Fibroblast of lung (primary cell): Measurements from ENCODE around the gene RAB36. TPM values are rescaled to one million over a fixed set of nuclear protein-coding genes. Genes with fewer than 3 reads are reported as not detected.

ENCODE experiments used
- DNase-seq, 2 donors: peaks; one replicate each; pipeline versions ENCODE4 v3.0.0 to v3.0.0-alpha.2; 2010; ENCODE audit warnings: low read depth in 2 of 2
- H2AFZ ChIP-seq: 2 replicates; pipeline ENCODE4 v1.5.1; 2012; ENCODE audit warnings: low read length, control low read depth, inconsistent platforms
- H3K27ac ChIP-seq: 2 replicates; pipeline ENCODE4 v1.5.1; 2011; ENCODE audit warnings: low read length, control low read depth; ENCODE audit not compliant: insufficient read depth
- H3K27me3 ChIP-seq: 2 replicates; pipeline ENCODE4 v1.5.1; 2011; ENCODE audit warnings: mild to moderate bottlenecking, low read length; ENCODE audit not compliant: control insufficient read depth, insufficient read depth
- H3K36me3 ChIP-seq: 2 replicates; pipeline ENCODE4 v1.5.1; 2011; ENCODE audit warnings: low read length; ENCODE audit not compliant: control insufficient read depth, insufficient read depth
- H3K4me1 ChIP-seq: 2 replicates; pipeline ENCODE4 v1.5.1; 2011; ENCODE audit warnings: low read length; ENCODE audit not compliant: control insufficient read depth, insufficient read depth; ENCODE audit errors: extremely low read depth
- H3K4me2 ChIP-seq: 2 replicates; pipeline ENCODE4 v1.5.1; 2011; ENCODE audit warnings: low read length, control low read depth; ENCODE audit not compliant: insufficient read depth; ENCODE audit errors: extremely low read depth
- H3K4me3 ChIP-seq, 4 experiments: fragments of 200-600 bp in 1 of 4; sonication (generic) in 1 of 4; replicated peaks in 1 of 4; 2 replicates each; pipeline ENCODE4 v1.5.1; 2011 to 2016; ENCODE audit warnings: low read length in 4 of 4, low read depth in 3 of 4, mild to moderate bottlenecking in 3 of 4, control low read depth in 2 of 4, inconsistent platforms in 1 of 4, mixed read lengths in 1 of 4; ENCODE audit not compliant: insufficient read depth in 1 of 4; ENCODE audit errors: control extremely low read depth in 1 of 4
- H3K79me2 ChIP-seq: 2 replicates; pipeline ENCODE4 v1.5.1; 2012; ENCODE audit warnings: mild to moderate bottlenecking, low read length, inconsistent platforms; ENCODE audit not compliant: control insufficient read depth, insufficient read depth
- H3K9ac ChIP-seq: 2 replicates; pipeline ENCODE4 v1.5.1; 2011; ENCODE audit warnings: mild to moderate bottlenecking, low read length, control low read depth; ENCODE audit not compliant: insufficient read depth
- H3K9me3 ChIP-seq: 2 replicates; pipeline ENCODE4 v1.5.1; 2012; ENCODE audit warnings: low read depth, low read length; ENCODE audit not compliant: control insufficient read depth, insufficient read depth
- H4K20me1 ChIP-seq: 2 replicates; pipeline ENCODE4 v1.5.1; 2011; ENCODE audit warnings: low read length; ENCODE audit not compliant: control insufficient read depth, insufficient read depth; ENCODE audit errors: extremely low read depth
- EZH2 ChIP-seq: IDR thresholded peaks from 2 replicates; pipeline ENCODE4 v1.5.1; 2012; ENCODE audit warnings: low read length, control low read depth, mild to moderate bottlenecking; ENCODE audit errors: missing control alignments
- polyA plus RNA-seq, 2 donors: library from polyadenylated mRNA; depleted of rRNA in 1 of 2; stranded (reverse) in 1 of 2; unstranded in 1 of 2; fragments of >200 nt; gene quantifications; 2 replicates each; pipeline ENCODE4 v1.2.1, GENCODE V29; 2011 to 2012; ENCODE audit warnings: missing spikeins in 1 of 2
- total RNA-seq: library from RNA; depleted of rRNA; stranded (reverse); fragments of >200 nt; gene quantifications from 2 replicates; pipeline ENCODE4 v1.2.1, GENCODE V29; 2014
- TF ChIP-seq, protein P1 (sequence below), 2 donors: IDR thresholded peaks in 1 of 2; conservative IDR thresholded peaks in 1 of 2; 1 replicate in 1 of 2; 2 replicates in 1 of 2; pipeline ENCODE4 v1.5.1; 2011 to 2012; ENCODE audit warnings: low read length in 2 of 2, control low read depth in 1 of 2, inconsistent platforms in 1 of 2, low read depth in 1 of 2, mild to moderate bottlenecking in 1 of 2

RAB36 gene
- total and polyA plus RNA-seq, 2 donors (not counting 1 experiment from before 2014, with no cell fraction given) = 2.5 to 3.7 TPM

GRCh38 chr22:23102002-23102655, 43.1 kb upstream of the RAB36 start:
- no peak for TF ChIP-seq EZH2
- TF ChIP-seq, protein P1, sequence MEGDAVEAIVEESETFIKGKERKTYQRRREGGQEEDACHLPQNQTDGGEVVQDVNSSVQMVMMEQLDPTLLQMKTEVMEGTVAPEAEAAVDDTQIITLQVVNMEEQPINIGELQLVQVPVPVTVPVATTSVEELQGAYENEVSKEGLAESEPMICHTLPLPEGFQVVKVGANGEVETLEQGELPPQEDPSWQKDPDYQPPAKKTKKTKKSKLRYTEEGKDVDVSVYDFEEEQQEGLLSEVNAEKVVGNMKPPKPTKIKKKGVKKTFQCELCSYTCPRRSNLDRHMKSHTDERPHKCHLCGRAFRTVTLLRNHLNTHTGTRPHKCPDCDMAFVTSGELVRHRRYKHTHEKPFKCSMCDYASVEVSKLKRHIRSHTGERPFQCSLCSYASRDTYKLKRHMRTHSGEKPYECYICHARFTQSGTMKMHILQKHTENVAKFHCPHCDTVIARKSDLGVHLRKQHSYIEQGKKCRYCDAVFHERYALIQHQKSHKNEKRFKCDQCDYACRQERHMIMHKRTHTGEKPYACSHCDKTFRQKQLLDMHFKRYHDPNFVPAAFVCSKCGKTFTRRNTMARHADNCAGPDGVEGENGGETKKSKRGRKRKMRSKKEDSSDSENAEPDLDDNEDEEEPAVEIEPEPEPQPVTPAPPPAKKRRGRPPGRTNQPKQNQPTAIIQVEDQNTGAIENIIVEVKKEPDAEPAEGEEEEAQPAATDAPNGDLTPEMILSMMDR (conservative IDR thresholded peaks at IDR 0.05 in 1 of 2, IDR thresholded peaks at IDR 0.05 in 1 of 2; ENCODE audit: low read depth in 1 of 2, low read length in 2 of 2) = no peak
- no peak overlapping the region for H2AFZ ChIP-seq
- no peaks in the 10 kb centered on the region for H3K9me3 ChIP-seq
- no peak overlapping the region for H3K9ac ChIP-seq
- H3K4me2 ChIP-seq = no peak overlapping the region
- H3K4me1 ChIP-seq = no peaks in the 10 kb centered on the region
- H3K27me3 ChIP-seq = no peaks in the 10 kb centered on the region
- no peak overlapping the region for H3K4me3 ChIP-seq
- H3K36me3 ChIP-seq = no peaks in the 10 kb centered on the region
- H4K20me1 ChIP-seq = no peaks in the 10 kb centered on the region
- H3K79me2 ChIP-seq = no peaks in the 10 kb centered on the region
- no peak overlapping the region for H3K27ac ChIP-seq
- no peak for DNase-seq

DNA sequence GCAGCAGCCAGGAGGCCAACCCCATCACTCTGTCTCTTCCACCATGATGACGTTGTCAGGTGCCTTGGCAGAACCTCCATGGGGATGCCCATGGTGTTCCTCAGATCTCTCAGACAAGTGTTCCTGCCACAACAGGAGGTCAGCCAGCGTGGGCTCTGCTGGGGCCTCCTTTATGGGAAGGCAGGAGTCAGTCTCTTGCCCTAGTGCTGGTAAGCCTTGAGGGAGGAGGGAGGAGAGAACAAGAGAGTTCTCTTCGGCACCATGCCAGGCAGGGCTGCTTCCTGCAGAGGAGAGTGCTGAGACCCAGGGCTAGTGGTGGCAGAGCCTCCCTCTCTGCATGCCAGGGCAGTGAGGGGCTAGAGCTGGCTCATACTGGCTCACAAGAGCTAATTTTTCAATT, 42.5 kb upstream of the RAB36 start:
- Histone ChIP-seq H3K79me2 (no peaks in the 10 kb centered on the region), H3K36me3 (no peaks in the 10 kb centered on the region), H3K27me3 (no peaks in the 10 kb centered on the region), H2AFZ (no peak overlapping the region), H3K9ac (no peak overlapping the region), H3K4me1 (no peaks in the 10 kb centered on the region), H4K20me1 (no peaks in the 10 kb centered on the region), H3K4me3 (no peak overlapping the region), H3K9me3 (no peaks in the 10 kb centered on the region), H3K4me2 (no peak overlapping the region), H3K27ac (no peak overlapping the region)
- DNase-seq = no peak
- TF ChIP-seq, protein P1 (conservative IDR thresholded peaks at IDR 0.05 in 1 of 2, IDR thresholded peaks at IDR 0.05 in 1 of 2; ENCODE audit: low read depth in 1 of 2, low read length in 2 of 2) = no peak
- no peak for TF ChIP-seq EZH2

- H3K36me3 ChIP-seq = no peaks in the 10 kb centered on the region
- H3K4me2 ChIP-seq = no peak overlapping the region
- H3K27me3 ChIP-seq = no peaks in the 10 kb centered on the region
- H3K27ac ChIP-seq = no peak overlapping the region
- H3K4me1 ChIP-seq = no peaks in the 10 kb centered on the region
- H3K9ac ChIP-seq = no peak overlapping the region
- H3K79me2 ChIP-seq = no peaks in the 10 kb centered on the region
- DNase-seq = no peak
- H4K20me1 ChIP-seq = no peaks in the 10 kb centered on the region
- H3K9me3 ChIP-seq = no peaks in the 10 kb centered on the region
- no peak overlapping the region for H2AFZ ChIP-seq
- H3K4me3 ChIP-seq = no peak overlapping the region
- TF ChIP-seq EZH2 = no peak
- TF ChIP-seq, protein P1 (conservative IDR thresholded peaks at IDR 0.05 in 1 of 2, IDR thresholded peaks at IDR 0.05 in 1 of 2; ENCODE audit: low read depth in 1 of 2, low read length in 2 of 2) = no peak
Measured at GRCh38 chr22:23103199-23103954, 41.9 kb upstream of the RAB36 start.
